ENCODE data around the gene EBLN1.

EBLN1 gene

GRCh38 chr10:22217842-22218241 is at the start of gene EBLN1:
TSS of gene EBLN1 (minus strand) at chr10:22218015. CDS start at chr10:22209983, 8,032 bp downstream.
- no peak for DNase-seq (ENCODE audit: low read depth in 2 of 2)

GRCh38 chr10:22265839-22266537 is 48.2 kb upstream of the EBLN1 start:
- no peak for DNase-seq (ENCODE audit: low read depth in 2 of 2)

- DNase-seq (ENCODE audit: low read depth in 2 of 2) = no peak
Measured at GRCh38 chr10:22263106-22263505, 45.3 kb upstream of the EBLN1 start.

GRCh38 chr10:22259280-22259679 is 41.5 kb upstream of the EBLN1 start:
- no peak for DNase-seq (ENCODE audit: low read depth in 2 of 2)

- no peak for DNase-seq (ENCODE audit: low read depth in 2 of 2)
Measured at GRCh38 chr10:22258471-22258870, 40.7 kb upstream of the EBLN1 start.

- DNase-seq (ENCODE audit: low read depth in 2 of 2) = no peak
Measured at GRCh38 chr10:22253580-22253882, 35.7 kb upstream of the EBLN1 start.

- DNase-seq (ENCODE audit: low read depth in 2 of 2) = no peak
Measured at GRCh38 chr10:22252801-22253579, 35.2 kb upstream of the EBLN1 start.

- no peak for DNase-seq (ENCODE audit: low read depth in 2 of 2)
Measured at GRCh38 chr10:22252224-22252800, 34.5 kb upstream of the EBLN1 start.

- DNase-seq (ENCODE audit: low read depth in 2 of 2) = no peak
Measured at GRCh38 chr10:22251751-22252223, 34.0 kb upstream of the EBLN1 start.

GRCh38 chr10:22250897-22251660 is 33.3 kb upstream of the EBLN1 start:
- DNase-seq (ENCODE audit: low read depth in 2 of 2) = no peak

GRCh38 chr10:22247636-22248035 is 29.8 kb upstream of the EBLN1 start:
- DNase-seq (ENCODE audit: low read depth in 2 of 2) = no peak

GRCh38 chr10:22246680-22247391 is 29.0 kb upstream of the EBLN1 start:
- DNase-seq (ENCODE audit: low read depth in 2 of 2) = no peak

GRCh38 chr10:22245567-22245966 is 27.8 kb upstream of the EBLN1 start:
- no peak for DNase-seq (ENCODE audit: low read depth in 2 of 2)

- DNase-seq (ENCODE audit: low read depth in 2 of 2) = no peak
Measured at GRCh38 chr10:22244855-22245254, 27.0 kb upstream of the EBLN1 start.

- DNase-seq (ENCODE audit: low read depth in 2 of 2) = no peak
Measured at GRCh38 chr10:22244001-22244400, 26.2 kb upstream of the EBLN1 start.

- DNase-seq (ENCODE audit: low read depth in 2 of 2) = no peak
Measured at GRCh38 chr10:22243321-22243720, 25.5 kb upstream of the EBLN1 start.

- DNase-seq (ENCODE audit: low read depth in 2 of 2) = no peak
Measured at GRCh38 chr10:22231260-22231659, 13.4 kb upstream of the EBLN1 start.

GRCh38 chr10:22230158-22230833 is 12.5 kb upstream of the EBLN1 start:
- DNase-seq (ENCODE audit: low read depth in 2 of 2) = no peak

GRCh38 chr10:22229802-22230157 is 12.0 kb upstream of the EBLN1 start:
- no peak for DNase-seq (ENCODE audit: low read depth in 2 of 2)

- peak; percentile 84 to 88 for DNase-seq (ENCODE audit: low read depth in 2 of 2)
Measured at GRCh38 chr10:22228943-22229801, 11.4 kb upstream of the EBLN1 start.
